PFSK-1 (cell line): ENCODE results near the gene KCNK10.

Experiments used
- FOXP2 ChIP-seq: optimal IDR thresholded peaks from 2 replicates; pipeline ENCODE3; 2011; ENCODE audit warnings: borderline replicate concordance, control low read depth, inconsistent platforms; ENCODE audit not compliant: insufficient read depth; ENCODE audit errors: extremely low read length, extremely low read depth
- POLR2AphosphoS5 ChIP-seq: IDR thresholded peaks from 2 replicates; pipeline ENCODE4 v1.6.1; 2012; ENCODE audit warnings: low read depth, mild to moderate bottlenecking, control low read depth, low read length, moderate library complexity
- REST ChIP-seq, 2 experiments: IDR thresholded peaks; 2 replicates each; pipeline versions ENCODE4 v1.6.1 to v1.8.0; 2011 to 2012; ENCODE audit warnings: low read depth in 2 of 2, low read length in 2 of 2, control low read depth in 1 of 2, inconsistent platforms in 1 of 2, mild to moderate bottlenecking in 1 of 2, moderate library complexity in 1 of 2; ENCODE audit not compliant: insufficient read depth in 1 of 2
- SIN3A ChIP-seq: IDR thresholded peaks from 2 replicates; pipeline ENCODE4 v1.6.1; 2012; ENCODE audit warnings: mild to moderate bottlenecking, low read length, moderate library complexity, borderline replicate concordance; ENCODE audit not compliant: insufficient read depth
- TAF1 ChIP-seq: IDR thresholded peaks from 2 replicates; pipeline ENCODE4 v1.6.1; 2012; ENCODE audit warnings: low read length, control low read depth, borderline replicate concordance; ENCODE audit not compliant: insufficient read depth

The KCNK10 gene

GRCh38 chr14:88154321-88154720 lies 168.7 kb downstream of the KCNK10 start:
- TF ChIP-seq POLR2AphosphoS5 (no peak), REST (IDR thresholded peaks at IDR 0.05; ENCODE audit: insufficient read depth in 1 of 2, low read depth in 2 of 2, low read length in 2 of 2) (no peak), FOXP2 (no peak), TAF1 (no peak), SIN3A (no peak)

GRCh38 chr14:88146881-88147649 lies 176.0 kb downstream of the KCNK10 start:
- TF ChIP-seq TAF1 (no peak), SIN3A (no peak), FOXP2 (no peak), POLR2AphosphoS5 (no peak), REST (IDR thresholded peaks at IDR 0.05; ENCODE audit: insufficient read depth in 1 of 2, low read depth in 2 of 2, low read length in 2 of 2) (no peak)

GRCh38 chr14:88143810-88144209 lies 179.3 kb downstream of the KCNK10 start:
- TF ChIP-seq POLR2AphosphoS5, result no peak
- TF ChIP-seq TAF1, result no peak
- no peak for TF ChIP-seq FOXP2
- TF ChIP-seq REST (IDR thresholded peaks at IDR 0.05; ENCODE audit: insufficient read depth in 1 of 2, low read depth in 2 of 2, low read length in 2 of 2), result no peak
- no peak for TF ChIP-seq SIN3A

- no peak for TF ChIP-seq TAF1
- TF ChIP-seq REST (IDR thresholded peaks at IDR 0.05; ENCODE audit: insufficient read depth in 1 of 2, low read depth in 2 of 2, low read length in 2 of 2), result no peak
- TF ChIP-seq FOXP2, result no peak
- TF ChIP-seq SIN3A, result no peak
- TF ChIP-seq POLR2AphosphoS5, result no peak
These were observed 180.1 kb downstream of the KCNK10 start for GRCh38 chr14:88142997-88143396.

GRCh38 chr14:88140874-88141273 lies 182.2 kb downstream of the KCNK10 start:
- TF ChIP-seq FOXP2 (no peak), SIN3A (no peak), TAF1 (no peak), REST (IDR thresholded peaks at IDR 0.05; ENCODE audit: insufficient read depth in 1 of 2, low read depth in 2 of 2, low read length in 2 of 2) (no peak), POLR2AphosphoS5 (no peak)
